NT2/D1 (cell line): ENCODE results near the gene PLD4.

Experiments used
- DNase-seq: peaks from one replicate; pipeline ENCODE4 v3.0.0-alpha.2; 2011; ENCODE audit warnings: low read depth, low spot score
- H3K27me3 ChIP-seq: 2 replicates; pipeline ENCODE4 v1.6.0; 2011; ENCODE audit warnings: mild to moderate bottlenecking; ENCODE audit not compliant: insufficient read length, insufficient read depth
- H3K36me3 ChIP-seq: 2 replicates; pipeline ENCODE4 v1.6.1; 2011; ENCODE audit warnings: mild to moderate bottlenecking, low read length, mixed read lengths; ENCODE audit not compliant: insufficient read depth, insufficient read length
- H3K4me1 ChIP-seq: 2 replicates; pipeline ENCODE4 v1.5.1; 2011; ENCODE audit not compliant: insufficient read depth, insufficient read length
- H3K4me3 ChIP-seq: 2 replicates; pipeline ENCODE4 v1.5.1; 2011; ENCODE audit warnings: low read depth; ENCODE audit not compliant: insufficient read length
- H3K9ac ChIP-seq: 2 replicates; pipeline ENCODE4 v1.6.0; 2011; ENCODE audit warnings: low read depth; ENCODE audit not compliant: insufficient read length
- H3K9me3 ChIP-seq: 2 replicates; pipeline ENCODE4 v1.5.1; 2011; ENCODE audit warnings: mild to moderate bottlenecking, low read length; ENCODE audit not compliant: insufficient read depth
- SUZ12 ChIP-seq: IDR thresholded peaks from 2 replicates; pipeline ENCODE4 v1.6.1; 2011; ENCODE audit not compliant: insufficient read length, insufficient read depth; ENCODE audit errors: extremely low read depth
- YY1 ChIP-seq: IDR thresholded peaks from 2 replicates; pipeline ENCODE4 v1.6.1; 2011; ENCODE audit not compliant: insufficient read length, insufficient read depth
- ZNF274 ChIP-seq: IDR thresholded peaks from 2 replicates; pipeline ENCODE4 v1.6.1; 2011; ENCODE audit warnings: mild to moderate bottlenecking, low read depth, low read length

Gene PLD4

DNA sequence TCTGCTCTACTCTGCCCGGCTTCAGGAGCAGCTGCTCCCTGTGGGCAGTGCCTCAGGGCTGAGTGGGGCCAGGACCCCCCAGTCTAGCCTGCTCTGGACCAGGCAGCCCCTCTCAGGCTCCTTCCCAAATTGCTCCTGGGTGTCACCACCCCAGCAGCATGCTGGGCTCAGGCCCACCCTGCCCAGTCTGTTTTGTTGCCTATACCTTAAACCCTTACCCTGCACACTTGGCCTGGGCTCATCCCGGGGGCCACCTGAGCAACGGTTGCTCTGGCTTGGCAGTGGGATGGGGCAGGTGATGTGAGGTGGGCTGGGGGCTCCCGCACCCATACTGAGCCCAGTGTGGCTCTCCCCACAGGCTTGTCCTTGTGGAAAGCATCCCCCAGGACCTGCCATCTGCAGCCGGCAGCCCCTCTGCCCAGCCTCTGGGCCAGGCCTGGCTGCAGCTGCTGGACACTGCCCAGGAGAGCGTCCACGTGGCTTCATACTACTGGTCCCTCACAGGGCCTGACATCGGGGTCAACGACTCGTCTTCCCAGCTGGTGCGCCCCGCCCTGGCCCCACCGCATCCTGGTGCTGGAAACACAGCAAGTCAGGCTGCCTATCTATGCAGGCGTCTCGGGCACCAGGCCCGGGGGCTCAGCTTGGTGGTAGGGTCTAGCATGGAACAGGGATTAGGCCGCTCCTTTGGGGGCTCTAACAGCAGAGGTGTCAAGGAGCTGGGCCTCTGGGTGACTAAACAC, 3.9 kb downstream of the PLD4 start:
- no peak overlapping the region for H3K9ac ChIP-seq
- DNase-seq = no peak
- H3K27me3 ChIP-seq = peaks cover 11% of the 10 kb centered on the region
- peaks cover 15% of the 10 kb centered on the region for H3K4me1 ChIP-seq
- no peak overlapping the region for H3K4me3 ChIP-seq
- no peaks in the 10 kb centered on the region for H3K36me3 ChIP-seq
- TF ChIP-seq ZNF274 (no peak), YY1 (no peak), SUZ12 (no peak)
- H3K9me3 ChIP-seq = peaks cover 9% of the 10 kb centered on the region; the same call in 1 of the 2 replicates

DNA sequence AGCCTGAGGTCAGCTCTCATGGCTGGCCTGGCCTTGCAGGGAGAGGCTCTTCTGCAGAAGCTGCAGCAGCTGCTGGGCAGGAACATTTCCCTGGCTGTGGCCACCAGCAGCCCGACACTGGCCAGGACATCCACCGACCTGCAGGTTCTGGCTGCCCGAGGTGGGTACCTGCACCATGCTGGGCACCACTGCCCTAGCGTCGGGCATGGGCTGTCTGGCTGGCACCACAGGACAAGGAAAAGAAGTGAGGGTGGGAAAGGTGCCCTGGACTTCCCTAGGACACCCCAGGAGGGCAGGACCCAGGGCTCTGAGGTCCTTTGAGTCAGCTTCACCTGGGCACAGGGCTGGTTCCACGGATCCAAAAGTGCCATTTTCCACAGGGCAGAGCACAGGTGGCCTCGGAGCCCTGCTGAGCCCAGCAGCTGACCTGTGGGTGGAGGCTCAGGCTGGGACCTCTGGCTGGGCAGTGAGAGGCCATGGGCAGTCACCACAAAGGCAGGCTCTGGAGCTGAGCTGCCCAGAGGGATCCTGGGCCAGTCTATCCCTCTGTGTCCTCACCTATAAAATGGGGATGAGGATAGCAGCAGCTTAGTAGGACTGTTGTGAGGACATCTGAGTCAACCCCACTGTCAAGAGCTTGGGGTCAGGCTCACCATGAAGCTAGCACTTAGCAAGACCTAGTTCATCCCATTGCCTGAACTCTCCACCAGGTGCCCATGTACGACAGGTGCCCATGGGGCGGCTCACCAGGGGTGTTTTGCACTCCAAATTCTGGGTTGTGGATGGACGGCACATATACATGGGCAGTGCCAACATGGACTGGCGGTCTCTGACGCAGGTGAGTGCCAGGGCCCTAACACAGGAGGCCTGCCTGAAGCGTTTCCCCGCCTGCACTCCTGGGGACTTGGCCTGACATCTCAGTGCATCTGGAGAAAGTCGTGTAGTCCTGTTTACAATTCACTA, 4.9 kb downstream of the PLD4 start:
- Histone ChIP-seq H3K4me1 (peaks cover 17% of the 10 kb centered on the region), H3K4me3 (no peak overlapping the region), H3K36me3 (no peaks in the 10 kb centered on the region), H3K27me3 (peaks cover 17% of the 10 kb centered on the region), H3K9ac (no peak overlapping the region), H3K9me3 (no peaks in the 10 kb centered on the region)
- no peak for TF ChIP-seq YY1
- TF ChIP-seq ZNF274 = no peak
- TF ChIP-seq SUZ12 = no peak
- DNase-seq = no peak

DNA sequence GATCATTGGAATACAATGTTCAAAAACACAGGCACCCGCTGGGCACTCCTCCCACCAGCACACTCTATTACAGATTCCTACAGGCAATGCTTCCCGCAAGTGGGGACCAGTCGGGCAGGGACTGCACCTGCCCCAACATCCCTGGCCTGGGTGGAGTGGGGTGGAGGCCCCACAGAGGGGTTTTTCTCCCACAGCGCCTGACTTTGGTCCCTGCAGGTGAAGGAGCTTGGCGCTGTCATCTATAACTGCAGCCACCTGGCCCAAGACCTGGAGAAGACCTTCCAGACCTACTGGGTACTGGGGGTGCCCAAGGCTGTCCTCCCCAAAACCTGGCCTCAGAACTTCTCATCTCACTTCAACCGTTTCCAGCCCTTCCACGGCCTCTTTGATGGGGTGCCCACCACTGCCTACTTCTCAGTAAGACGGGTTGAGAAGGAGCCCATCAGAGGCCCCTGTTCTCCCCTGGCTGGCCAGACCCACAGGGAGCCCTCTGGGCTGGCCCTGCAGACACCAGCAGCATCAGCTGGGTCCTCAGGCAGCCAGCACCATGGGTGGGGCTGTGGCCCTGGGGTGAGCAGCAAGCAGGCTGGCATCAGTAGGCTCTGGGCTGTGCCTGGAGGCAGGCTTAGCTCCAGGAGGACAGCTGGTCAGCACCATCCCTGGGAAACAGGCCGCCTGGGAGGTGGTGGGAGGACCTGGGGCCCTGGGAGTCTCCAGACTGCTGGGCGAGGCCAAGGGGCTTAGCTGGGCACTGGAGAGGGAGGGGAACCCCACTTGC, 6.0 kb downstream of the PLD4 start:
- no peak overlapping the region for H3K9ac ChIP-seq
- H3K36me3 ChIP-seq = no peaks in the 10 kb centered on the region
- peaks cover 27% of the 10 kb centered on the region for H3K27me3 ChIP-seq
- no peak for TF ChIP-seq YY1
- no peak for TF ChIP-seq ZNF274
- TF ChIP-seq SUZ12 = no peak
- no peak overlapping the region for H3K4me3 ChIP-seq
- peaks cover 17% of the 10 kb centered on the region for H3K4me1 ChIP-seq
- no peak for DNase-seq
- no peaks in the 10 kb centered on the region for H3K9me3 ChIP-seq

DNA sequence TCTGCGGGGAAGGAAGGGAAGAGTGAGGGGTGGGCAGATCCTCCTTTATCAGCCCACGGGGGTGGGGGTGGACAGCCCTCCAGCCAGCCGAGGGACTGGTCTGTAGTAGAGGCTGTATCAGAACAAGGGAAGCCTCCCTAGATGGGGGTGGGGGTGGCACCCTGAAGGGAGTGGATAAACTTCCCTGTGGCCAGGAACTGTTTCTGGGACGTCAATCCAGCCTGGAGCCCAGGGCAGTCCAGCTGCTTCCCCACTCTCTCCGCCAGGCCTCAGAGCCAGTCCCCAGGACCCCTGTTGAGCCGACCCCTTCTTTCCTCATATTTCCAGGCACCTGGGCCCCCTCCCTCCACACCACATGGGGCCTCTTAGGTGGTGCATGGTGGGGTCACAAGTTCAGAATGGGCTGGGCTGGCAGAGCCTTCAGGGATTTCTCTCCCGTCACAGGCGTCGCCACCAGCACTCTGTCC, 6.7 kb downstream of the PLD4 start:
- no peak for DNase-seq
- no peaks in the 10 kb centered on the region for H3K9me3 ChIP-seq
- H3K27me3 ChIP-seq = peaks cover 27% of the 10 kb centered on the region
- H3K9ac ChIP-seq = peak overlapping the region; percentile 4
- no peak for TF ChIP-seq SUZ12
- TF ChIP-seq ZNF274 = no peak
- no peak for TF ChIP-seq YY1
- no peaks in the 10 kb centered on the region for H3K36me3 ChIP-seq
- H3K4me1 ChIP-seq = peaks cover 12% of the 10 kb centered on the region
- H3K4me3 ChIP-seq = no peak overlapping the region

DNA sequence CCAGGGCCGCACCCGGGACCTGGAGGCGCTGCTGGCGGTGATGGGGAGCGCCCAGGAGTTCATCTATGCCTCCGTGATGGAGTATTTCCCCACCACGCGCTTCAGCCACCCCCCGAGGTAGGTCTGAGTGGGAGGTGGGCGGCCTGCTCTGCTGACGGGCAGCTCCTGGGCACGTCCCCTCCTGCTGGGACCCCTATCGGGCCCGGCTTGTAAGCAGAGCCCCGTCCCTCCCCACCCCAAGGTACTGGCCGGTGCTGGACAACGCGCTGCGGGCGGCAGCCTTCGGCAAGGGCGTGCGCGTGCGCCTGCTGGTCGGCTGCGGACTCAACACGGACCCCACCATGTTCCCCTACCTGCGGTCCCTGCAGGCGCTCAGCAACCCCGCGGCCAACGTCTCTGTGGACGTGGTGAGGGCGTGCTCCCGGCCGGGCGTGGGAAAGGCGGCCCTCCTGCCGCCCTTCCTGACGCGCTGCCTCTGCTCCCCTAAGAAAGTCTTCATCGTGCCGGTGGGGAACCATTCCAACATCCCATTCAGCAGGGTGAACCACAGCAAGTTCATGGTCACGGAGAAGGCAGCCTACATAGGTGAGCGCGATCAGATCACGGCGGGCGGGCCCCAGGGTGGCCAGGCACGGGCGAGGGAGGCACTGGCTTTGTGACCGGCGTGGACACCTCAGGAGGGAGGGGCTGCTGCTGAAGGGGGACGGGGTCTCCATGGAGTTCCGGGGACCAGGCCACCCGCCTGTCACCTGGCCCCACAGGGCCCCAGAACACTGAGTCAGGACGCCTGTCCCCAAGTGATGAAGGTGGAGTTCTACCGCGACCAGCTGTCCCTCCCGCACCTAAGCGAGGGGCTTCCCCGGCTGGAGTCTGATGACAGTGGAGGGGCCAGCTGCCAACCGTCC, 7.3 kb downstream of the PLD4 start:
- DNase-seq = no peak
- Histone ChIP-seq H3K9ac (peak overlapping the region; percentile 76), H3K36me3 (peaks cover under 1% of the 10 kb centered on the region), H3K4me3 (peak overlapping the region; percentile 34), H3K4me1 (peaks cover 7% of the 10 kb centered on the region), H3K9me3 (no peaks in the 10 kb centered on the region), H3K27me3 (peaks cover 27% of the 10 kb centered on the region)
- TF ChIP-seq YY1 (no peak), SUZ12 (no peak), ZNF274 (no peak)
